HG03354 (cell line): ENCODE data around the gene ZC3H15.
"Not testable (repeated sequence)": the region's sequence is repeated elsewhere in the genome, so short reads cannot be mapped to it uniquely, and the experiment has no call there.

Experiments used
- ATAC-seq: cut with Tn5 transposase; IDR thresholded peaks from one replicate; pipeline ENCODE4 v1.9.1; 2021; ENCODE audit warnings: mild to moderate bottlenecking; ENCODE audit not compliant: unreplicated experiment, poor library complexity, severe bottlenecking

ZC3H15 gene

GRCh38 chr2:186486651-186487647 is 889 bp downstream of the ZC3H15 start:
- no peak for ATAC-seq

- ATAC-seq: no peak
These were observed 7.6 kb downstream of the ZC3H15 start for GRCh38 chr2:186493564-186494085.

- no peak for ATAC-seq
These were observed 10.3 kb downstream of the ZC3H15 start for GRCh38 chr2:186496401-186496800.

- no peak for ATAC-seq
These were observed 11.9 kb downstream of the ZC3H15 start for GRCh38 chr2:186497928-186498327.

GRCh38 chr2:186498834-186499233 is 12.8 kb downstream of the ZC3H15 start:
- ATAC-seq: no peak

DNA sequence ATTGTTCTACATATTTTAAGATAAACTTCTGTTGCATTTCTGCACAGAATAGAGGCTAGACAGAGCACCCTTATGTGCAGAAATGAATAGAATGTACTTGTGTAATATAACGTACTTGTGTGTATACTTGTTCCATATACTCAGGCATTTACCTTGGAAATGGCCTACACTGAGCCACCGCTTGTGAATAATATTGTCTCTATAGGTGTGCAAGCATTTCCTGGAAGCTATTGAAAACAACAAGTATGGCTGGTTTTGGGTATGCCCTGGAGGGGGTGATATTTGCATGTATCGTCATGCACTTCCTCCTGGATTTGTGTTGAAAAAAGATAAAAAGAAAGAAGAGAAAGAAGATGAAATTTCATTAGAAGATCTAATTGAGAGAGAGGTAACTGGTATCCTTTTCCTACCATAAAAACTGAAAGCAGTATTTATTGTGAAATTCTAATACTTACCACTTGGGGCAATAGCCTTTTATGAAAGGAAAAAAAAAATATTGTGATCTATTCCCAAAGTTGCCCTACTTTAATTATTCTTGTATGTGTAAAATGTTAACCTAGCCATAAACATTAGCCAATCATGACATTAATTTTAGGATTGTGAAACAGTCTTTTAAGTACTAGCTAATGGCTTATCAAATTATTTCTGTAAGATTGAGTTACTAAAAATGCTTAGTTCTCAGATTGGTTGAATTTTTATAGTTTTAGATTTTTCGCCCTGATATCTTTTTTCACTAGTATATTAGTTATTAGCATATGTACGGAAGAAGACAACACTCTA is 18.0 kb downstream of the ZC3H15 start:
- peak; percentile 78 for ATAC-seq

GRCh38 chr2:186508263-186508662 is 22.2 kb downstream of the ZC3H15 start:
- ATAC-seq: no peak

DNA sequence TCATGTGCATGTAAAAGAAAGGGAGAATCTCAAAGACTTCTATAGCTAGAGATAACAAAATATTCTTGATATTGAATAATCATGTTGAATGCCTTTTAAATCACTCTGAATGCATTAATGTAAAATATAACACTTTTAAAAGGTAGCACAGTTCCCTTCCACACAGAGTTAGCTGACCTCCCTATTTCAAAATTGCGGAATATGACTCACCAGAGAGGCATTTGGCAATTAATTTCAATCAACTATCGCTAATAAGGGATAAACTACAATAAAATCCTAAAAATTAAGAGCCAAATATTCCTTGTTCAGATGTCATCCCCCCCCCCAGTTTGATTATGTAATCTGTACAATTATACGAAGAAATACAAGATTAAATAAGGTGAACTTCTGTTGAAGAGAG is 29.3 kb downstream of the ZC3H15 start:
- ATAC-seq: no peak

DNA sequence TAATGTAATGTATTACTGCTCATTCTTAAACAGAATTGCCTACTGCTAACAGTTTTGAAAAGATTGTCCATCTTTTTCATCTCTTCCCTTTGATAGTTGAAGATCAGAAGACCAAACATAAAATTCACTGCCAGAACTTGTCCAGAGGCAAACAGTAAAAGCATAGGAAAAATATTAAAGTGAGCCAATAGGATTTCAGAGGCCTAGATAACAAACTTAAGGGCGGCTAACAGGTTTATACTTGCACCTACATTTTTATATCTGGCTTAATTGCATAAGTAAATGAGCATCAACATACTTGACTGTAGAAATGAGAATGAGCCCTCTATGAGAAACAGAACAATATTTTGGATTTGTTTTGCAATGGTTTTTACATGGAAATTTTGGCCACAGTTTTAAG is 30.3 kb downstream of the ZC3H15 start:
- no peak for ATAC-seq

- no peak for ATAC-seq
These were observed 31.0 kb downstream of the ZC3H15 start for GRCh38 chr2:186517090-186517489.

GRCh38 chr2:186518291-186518690 is 32.2 kb downstream of the ZC3H15 start:
- no peak for ATAC-seq

- no peak for ATAC-seq
These were observed 32.9 kb downstream of the ZC3H15 start for GRCh38 chr2:186518945-186519344.

GRCh38 chr2:186521570-186522153 is 35.6 kb downstream of the ZC3H15 start:
- ATAC-seq: not testable (repeated sequence)

DNA sequence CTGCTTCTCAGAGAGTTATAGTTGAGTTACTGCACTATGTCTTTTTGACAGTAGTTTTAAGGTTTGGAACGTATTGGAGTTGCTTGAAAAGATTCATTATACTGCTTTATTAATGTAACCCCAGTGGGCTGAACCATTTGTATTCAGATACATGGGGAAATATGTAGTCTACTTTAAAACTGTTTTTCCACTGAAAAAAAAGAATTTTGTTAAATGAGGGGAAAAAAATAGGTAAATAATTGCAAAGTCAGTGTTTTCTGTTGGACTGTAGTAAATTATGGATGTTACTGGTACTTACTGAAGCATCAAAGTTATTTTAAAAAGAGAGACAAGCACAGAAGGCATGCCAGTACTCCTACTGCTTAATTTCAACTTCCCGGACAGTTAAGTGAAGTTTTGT is 36.4 kb downstream of the ZC3H15 start:
- no peak for ATAC-seq

DNA sequence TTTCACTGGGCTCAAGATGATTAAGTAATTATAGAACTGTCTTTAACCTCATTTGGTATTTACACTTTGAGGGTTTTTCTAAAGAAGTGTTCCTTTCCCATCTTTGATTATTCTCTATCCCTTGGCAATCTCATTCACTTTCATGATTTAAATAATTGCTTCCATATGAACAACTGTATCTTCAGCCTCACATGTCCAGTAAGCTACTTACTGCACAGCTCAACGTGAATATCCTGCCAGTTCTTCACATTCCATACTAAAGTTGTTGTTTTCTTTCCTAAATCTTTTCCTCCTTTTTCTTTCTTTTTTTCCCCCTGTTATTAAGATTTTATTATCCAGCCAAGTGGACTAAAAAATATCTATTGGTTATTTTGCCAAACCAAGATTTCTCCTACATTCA is 37.7 kb downstream of the ZC3H15 start:
- no peak for ATAC-seq

DNA sequence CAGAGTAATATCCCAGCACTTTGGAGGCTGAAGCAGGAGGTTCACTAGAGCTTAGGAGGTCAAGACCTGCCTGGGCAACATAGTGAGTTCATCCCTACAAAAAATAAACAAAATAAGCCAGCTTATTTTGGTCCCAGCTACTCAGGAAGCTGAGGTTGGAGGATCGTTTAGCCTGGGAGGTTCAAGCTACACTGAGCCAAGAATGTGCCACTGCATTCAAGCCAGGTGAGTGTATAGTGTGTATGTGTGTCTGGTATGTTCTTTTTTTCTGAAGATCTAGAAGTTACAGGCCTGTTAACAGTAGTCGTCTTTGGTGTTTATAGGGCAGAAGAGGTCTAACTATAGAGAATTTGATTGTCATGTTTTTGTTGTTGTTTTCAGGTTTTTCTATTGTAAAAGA is 40.2 kb downstream of the ZC3H15 start:
- no peak for ATAC-seq

DNA sequence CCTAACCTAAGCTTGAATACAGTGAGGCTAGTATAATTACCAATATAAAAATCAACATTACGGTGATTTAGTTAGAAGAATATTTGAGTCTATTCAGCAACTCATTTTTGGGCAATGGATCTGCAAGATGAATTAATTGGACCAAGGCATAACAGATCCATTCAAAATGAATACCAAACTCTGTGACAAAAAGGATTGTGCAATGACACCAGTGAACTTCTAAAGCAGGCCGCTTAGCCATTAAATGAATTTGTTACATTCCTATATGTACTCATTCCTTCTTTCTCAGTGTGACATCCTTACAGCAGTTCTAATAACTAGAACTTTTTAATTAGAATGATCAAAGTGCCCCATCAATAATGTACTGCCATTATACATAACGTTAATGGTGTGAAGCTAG is 44.3 kb downstream of the ZC3H15 start:
- no peak for ATAC-seq

- ATAC-seq: no peak
These were observed 45.3 kb downstream of the ZC3H15 start for GRCh38 chr2:186531257-186531775.

DNA sequence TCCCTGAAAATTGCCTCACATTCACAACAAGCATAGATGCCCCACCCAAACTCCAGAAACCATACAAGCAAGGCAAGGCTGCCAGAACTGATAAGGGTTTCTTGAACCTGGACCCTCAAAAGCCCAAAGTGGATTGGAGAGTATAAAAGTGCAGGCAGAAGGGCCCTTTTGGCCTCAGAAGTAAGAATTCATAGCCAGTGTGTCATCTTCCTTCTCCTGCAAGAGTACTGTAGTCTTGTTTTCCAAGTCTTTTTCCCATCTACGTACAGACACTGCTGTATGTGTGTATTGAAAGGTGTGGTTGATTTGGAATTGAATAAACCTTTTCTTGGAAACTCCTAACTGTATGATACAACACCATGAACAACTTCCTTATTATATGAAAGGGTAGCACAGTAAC is 46.8 kb downstream of the ZC3H15 start:
- ATAC-seq: no peak

DNA sequence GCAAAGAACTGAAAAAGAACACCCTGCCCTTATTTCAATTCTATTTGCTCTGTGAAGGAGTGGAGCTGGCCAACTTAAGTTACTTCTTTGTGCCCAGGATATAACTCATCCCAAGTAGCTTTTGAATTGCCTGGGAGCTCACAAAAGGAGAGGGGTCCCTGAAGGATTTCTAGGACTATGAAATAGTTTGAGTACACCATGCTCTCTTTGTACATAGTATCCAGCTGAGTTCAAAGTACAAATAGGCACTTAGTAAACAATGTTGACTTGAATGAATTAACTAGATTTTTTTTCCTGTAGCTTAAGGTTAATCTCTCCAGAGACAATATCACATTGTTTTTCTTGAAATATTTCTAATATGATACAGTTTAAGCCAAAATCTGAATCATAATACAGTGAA is 47.7 kb downstream of the ZC3H15 start:
- ATAC-seq: no peak
